ENCODE data around the gene SMPD4. TPM values are rescaled to one million over a fixed set of nuclear protein-coding genes. Genes with fewer than 3 reads are reported as not detected.
"Not testable (repeated sequence)": the region's sequence is repeated elsewhere in the genome, so short reads cannot be mapped to it uniquely, and the experiment has no call there.

The SMPD4 gene
- total and polyA plus RNA-seq, 2 of the 8 experiments (the other 6 are each of a cell fraction or from before 2014, with no cell fraction given): 102 to 106 TPM

DNA sequence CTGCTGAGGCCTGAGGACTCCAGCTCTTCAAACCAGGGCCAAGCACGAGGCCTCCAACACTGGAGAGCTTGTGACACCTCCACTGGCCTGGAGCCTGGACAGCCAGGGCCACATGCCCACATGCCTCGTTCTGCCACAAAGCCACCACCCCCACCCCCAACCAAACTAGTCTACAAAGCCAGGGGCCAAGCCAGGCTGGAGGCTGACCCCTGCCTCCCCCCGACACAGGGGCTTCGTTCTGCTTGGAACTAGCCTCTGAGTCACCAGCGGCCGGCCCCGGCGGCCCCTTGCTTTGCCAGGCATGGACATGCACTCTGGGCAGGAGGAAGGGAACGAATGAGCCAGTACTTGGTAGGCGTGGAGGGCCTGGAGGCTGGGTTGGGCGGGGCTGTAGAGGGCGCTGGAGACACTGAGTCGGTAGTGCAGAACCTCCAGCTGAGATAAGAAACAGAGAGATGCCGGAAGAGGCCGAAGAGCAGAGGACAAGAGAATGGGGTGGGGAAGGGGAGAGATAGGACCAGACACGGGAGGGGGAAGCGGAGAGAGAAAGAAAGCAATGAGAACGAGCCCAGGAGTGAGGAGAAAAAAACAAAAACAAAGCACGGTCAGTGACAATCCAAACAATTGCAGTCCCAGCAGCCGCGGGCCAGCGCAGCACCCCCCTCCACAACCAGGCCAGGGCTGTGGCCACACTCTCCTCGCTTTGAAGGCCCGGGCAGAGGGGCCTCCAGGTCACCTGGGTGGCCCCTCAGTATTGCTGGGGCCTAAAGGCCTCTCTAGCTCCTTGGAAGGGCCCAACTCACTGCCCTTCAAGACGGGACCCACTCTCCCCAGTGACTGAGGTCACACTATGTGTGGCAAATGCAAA, 20.3 kb downstream of the SMPD4 start:
- not testable (repeated sequence) for H2BK15ac ChIP-seq (ENCODE audit: low read length)
- POLR2A ChIA-PET (ENCODE audit: partially characterized antibody): interaction anchor here (1.0 kb wide), 1 partner anchor 20 kb away, joined by 4 read pairs; the partner anchor contains the start of gene SMPD4

More for the DNA sequence above, 20.3 kb downstream of the SMPD4 start:
- H3K27me3 ChIP-seq (replicated peaks in 1 of 4; ENCODE audit: control insufficient read depth in 3 of 4, extremely low read depth in 1 of 4, insufficient read depth in 3 of 4, low read length in 3 of 4); H2BK5ac ChIP-seq (ENCODE audit: low read depth, low read length); H3K23ac ChIP-seq (ENCODE audit: insufficient read length); H3K14ac ChIP-seq (ENCODE audit: insufficient read length); H3K18ac ChIP-seq (ENCODE audit: extremely low read depth, low read length); H3K79me1 ChIP-seq (ENCODE audit: low read depth, low read length); DNase-seq (ENCODE audit: low read depth in 1 of 2, low spot score in 2 of 2); H3K4me2 ChIP-seq (ENCODE audit: insufficient read depth in 1 of 2, low read depth in 2 of 2, low read length in 2 of 2); H2BK120ac ChIP-seq (replicated peaks; ENCODE audit: low read depth, low read length); H3K79me2 ChIP-seq (ENCODE audit: control insufficient read depth in 1 of 2, insufficient read depth in 2 of 2, low read length in 2 of 2); H2AK5ac ChIP-seq (ENCODE audit: low read depth, low read length); H3K56ac ChIP-seq (replicated peaks; ENCODE audit: insufficient read length, low read depth, low read length); H3K9me3 ChIP-seq (ENCODE audit: insufficient read depth in 2 of 2, low read depth in 1 of 2, low read length in 1 of 2); H4K5ac ChIP-seq (ENCODE audit: insufficient read length, low read depth, low read length); H2AFZ ChIP-seq (ENCODE audit: low read length); FAIRE-seq; H3K23me2 ChIP-seq (ENCODE audit: low read depth, low read length); H3K4ac ChIP-seq (replicated peaks; ENCODE audit: insufficient read length, low read depth, low read length); H4K8ac ChIP-seq (ENCODE audit: extremely low read depth, insufficient read depth, low read length); H4K20me1 ChIP-seq (replicated peaks in 1 of 2; ENCODE audit: control insufficient read depth in 1 of 2, insufficient read depth in 2 of 2, low read length in 2 of 2); H2BK12ac ChIP-seq (ENCODE audit: low read depth, low read length); H4K91ac ChIP-seq (replicated peaks; ENCODE audit: insufficient read length, low read length); H2BK20ac ChIP-seq (ENCODE audit: low read length); H3K4me3 ChIP-seq (ENCODE audit: extremely low read depth in 1 of 4, insufficient read depth in 2 of 4, low read depth in 3 of 4, low read length in 4 of 4); H3K4me1 ChIP-seq (replicated peaks in 1 of 4; ENCODE audit: control insufficient read depth in 3 of 4, insufficient read depth in 4 of 4, low read length in 3 of 4); H3K27ac ChIP-seq (ENCODE audit: low read depth, low read length); H3K9ac ChIP-seq (replicated peaks in 1 of 4; ENCODE audit: extremely low read depth in 1 of 4, low read depth in 3 of 4, low read length in 3 of 4): not testable (repeated sequence)
- WGBS, 2 experiments (ENCODE audit: extremely low coverage in 1 of 2, insufficient coverage in 1 of 2, insufficient read length in 1 of 2, insufficient replicate concordance in 2 of 2, low coverage in 1 of 2, low lambda C conversion rate in 2 of 2, missing lambda C conversion rate in 1 of 2): 79% methylated on average over 20 of the region's 25 CpGs; no CpG with 5 or more reads in 1 of the 2 experiments
- H3K36me3 ChIP-seq (ENCODE audit: control insufficient read depth in 2 of 4, insufficient read depth in 4 of 4, low read length in 3 of 4): peaks cover 3 to 31% (median 16%) of the 10 kb centered on the region in 4 experiments
- TF ChIP-seq, protein P1, sequence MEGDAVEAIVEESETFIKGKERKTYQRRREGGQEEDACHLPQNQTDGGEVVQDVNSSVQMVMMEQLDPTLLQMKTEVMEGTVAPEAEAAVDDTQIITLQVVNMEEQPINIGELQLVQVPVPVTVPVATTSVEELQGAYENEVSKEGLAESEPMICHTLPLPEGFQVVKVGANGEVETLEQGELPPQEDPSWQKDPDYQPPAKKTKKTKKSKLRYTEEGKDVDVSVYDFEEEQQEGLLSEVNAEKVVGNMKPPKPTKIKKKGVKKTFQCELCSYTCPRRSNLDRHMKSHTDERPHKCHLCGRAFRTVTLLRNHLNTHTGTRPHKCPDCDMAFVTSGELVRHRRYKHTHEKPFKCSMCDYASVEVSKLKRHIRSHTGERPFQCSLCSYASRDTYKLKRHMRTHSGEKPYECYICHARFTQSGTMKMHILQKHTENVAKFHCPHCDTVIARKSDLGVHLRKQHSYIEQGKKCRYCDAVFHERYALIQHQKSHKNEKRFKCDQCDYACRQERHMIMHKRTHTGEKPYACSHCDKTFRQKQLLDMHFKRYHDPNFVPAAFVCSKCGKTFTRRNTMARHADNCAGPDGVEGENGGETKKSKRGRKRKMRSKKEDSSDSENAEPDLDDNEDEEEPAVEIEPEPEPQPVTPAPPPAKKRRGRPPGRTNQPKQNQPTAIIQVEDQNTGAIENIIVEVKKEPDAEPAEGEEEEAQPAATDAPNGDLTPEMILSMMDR (IDR thresholded peaks at IDR 0.05; ENCODE audit: control extremely low read depth in 1 of 3, insufficient read depth in 1 of 3, low read depth in 1 of 3, low read length in 3 of 3): peak in 2 of 3 experiments; percentile 14 to 19; a peak in 2 of 4 replicates
- CTCF ChIA-PET (ENCODE audit: partially characterized antibody): interaction anchor here (0.6 to 1.7 kb wide), 2 partner anchors 10 to 172 kb away, joined by 4 read pairs; no protein-coding TSS in a partner anchor
